K562 (cell line): Measurements from ENCODE around the gene RCC1. TPM values are rescaled to one million over a fixed set of nuclear protein-coding genes. Genes with fewer than 3 reads are reported as not detected.

Source experiments
- ATAC-seq: fragments of 200-7000 bp; cut with Tn5 transposase; 3 replicates; pipeline ENCODE4 v1.9.1; 2020; ENCODE audit warnings: moderate library complexity
- BruUV-seq: library from RNA; stranded (reverse); fragments of 400-500 nt; replicated peaks from 2 replicates; lab custom pipeline; 2021; lab: Mats Ljungman, UMichigan
- CTCF ChIA-PET: fragments of 300-600 bp; formaldehyde crosslinking; extraction: SDS; loops from one replicate; lab custom pipeline; 2021; ENCODE audit warnings: low intra/inter-chr PET ratio; lab: Yijun Ruan, JAX
- POLR2A ChIA-PET: fragments of 300-600, 350-650 bp; sonication (Branson Sonifier 250); formaldehyde crosslinking; extraction: SDS; loops from one replicate; lab custom pipeline; 2021; ENCODE audit warnings: antibody characterized with exemption, inconsistent platforms; lab: Yijun Ruan, JAX
- DNase-seq, 4 experiments: peaks; one replicate each; pipeline versions ENCODE4 v3.0.0 to v3.0.0-alpha.2; 2011 to 2018; ENCODE audit warnings: low spot score in 3 of 4, mixed read lengths in 3 of 4; ENCODE audit errors: extremely low read depth in 1 of 4
- FAIRE-seq: peaks from 2 replicates; lab custom pipeline; 2011; peaks lifted over from hg19 to GRCh38; lab: Jason Lieb, UNC
- H2AFZ ChIP-seq: 2 replicates; pipeline ENCODE4 v1.6.0; 2011; ENCODE audit warnings: low read depth, low read length, control low read depth, inconsistent platforms
- H3K27ac ChIP-seq: fragments of 200-600 bp; 3 replicates; pipeline ENCODE4 v1.8.0; 2011; ENCODE audit warnings: low read depth, mild to moderate bottlenecking, control low read depth, inconsistent platforms, low read length, moderate library complexity, mixed read lengths; ENCODE audit errors: extremely low read depth
- H3K27me3 ChIP-seq, 2 experiments: fragments of 300-600 bp in 1 of 2; 2 replicates in 1 of 2; 3 replicates in 1 of 2; pipeline versions ENCODE4 v1.6.0 to v1.8.0; 2011; ENCODE audit warnings: inconsistent platforms in 2 of 2, low read length in 2 of 2, mild to moderate bottlenecking in 1 of 2, mixed read lengths in 1 of 2, moderate library complexity in 1 of 2; ENCODE audit not compliant: control insufficient read depth in 2 of 2, insufficient read depth in 2 of 2
- H3K36me3 ChIP-seq: fragments of 300-600 bp; 3 replicates; pipeline ENCODE4 v1.8.0; 2011; ENCODE audit warnings: mild to moderate bottlenecking, low read length, inconsistent platforms; ENCODE audit not compliant: control insufficient read depth, insufficient read depth
- H3K4me1 ChIP-seq, 2 experiments: fragments of 200-600 bp in 1 of 2; replicated peaks in 1 of 2; 2 replicates in 1 of 2; 3 replicates in 1 of 2; pipeline versions ENCODE4 v1.5.1 to v1.8.0; 2011; ENCODE audit warnings: inconsistent platforms in 2 of 2, low read length in 2 of 2, mild to moderate bottlenecking in 1 of 2, mixed read lengths in 1 of 2, moderate library complexity in 1 of 2; ENCODE audit not compliant: control insufficient read depth in 2 of 2, insufficient read depth in 2 of 2
- H3K4me2 ChIP-seq: 2 replicates; pipeline ENCODE4 v1.6.1; 2011; ENCODE audit warnings: low read length, control low read depth, inconsistent platforms, mixed read lengths; ENCODE audit not compliant: insufficient read depth
- H3K4me3 ChIP-seq: fragments of 200-600 bp; sonication (generic), shearing (Covaris generic); 2 replicates; pipeline ENCODE4 v1.5.1; 2016; ENCODE audit warnings: control low read depth, inconsistent platforms
- H3K79me2 ChIP-seq: fragments of 200-600 bp; 3 replicates; pipeline ENCODE4 v1.8.0; 2011; ENCODE audit warnings: low read length, inconsistent platforms; ENCODE audit not compliant: control insufficient read depth, insufficient read depth
- H3K9ac ChIP-seq, 2 experiments: 2 replicates each; pipeline versions ENCODE4 v1.6.0 to v1.6.1; 2011; ENCODE audit warnings: low read depth in 2 of 2, low read length in 2 of 2, control low read depth in 1 of 2, inconsistent platforms in 1 of 2, mild to moderate bottlenecking in 1 of 2, mixed read lengths in 1 of 2; ENCODE audit not compliant: insufficient read depth in 1 of 2
- H3K9me1 ChIP-seq: one replicate; pipeline ENCODE4 v1.6.0; 2011; ENCODE audit warnings: inconsistent platforms, mild to moderate bottlenecking, low read length, moderate library complexity; ENCODE audit not compliant: control insufficient read depth, insufficient read depth
- H3K9me3 ChIP-seq: replicated peaks from 2 replicates; pipeline ENCODE4 v1.5.1; 2011; ENCODE audit warnings: low read depth, low read length, inconsistent platforms; ENCODE audit not compliant: control insufficient read depth, insufficient read depth
- H4K20me1 ChIP-seq: replicated peaks from 2 replicates; pipeline ENCODE4 v1.6.1; 2011; ENCODE audit warnings: low read length, inconsistent platforms, mixed read lengths; ENCODE audit not compliant: control insufficient read depth, insufficient read depth
- ASH1L ChIP-seq: fragments of 450-650 bp; IDR thresholded peaks from 2 replicates; pipeline ENCODE4 v1.6.1; 2018; ENCODE audit warnings: borderline replicate concordance, mild to moderate bottlenecking, low read depth; ENCODE audit not compliant: partially characterized antibody
- CBFA2T2 ChIP-seq: fragments of 450-650 bp; conservative IDR thresholded peaks from 2 replicates; pipeline ENCODE4 v1.6.1; 2017; ENCODE audit warnings: mild to moderate bottlenecking
- E2F8 ChIP-seq: fragments of 450-650 bp; IDR thresholded peaks from 2 replicates; pipeline ENCODE4 v1.7.1; 2018; ENCODE audit warnings: mild to moderate bottlenecking, low read depth; ENCODE audit not compliant: partially characterized antibody
- FOSL1 ChIP-seq: fragments of 200-800 bp; sonication (Bioruptor generic); conservative IDR thresholded peaks from 2 replicates; pipeline ENCODE4 v1.6.1; 2016; ENCODE audit warnings: missing genetic modification characterization, missing compliant biosample characterization
- RBM15 ChIP-seq: fragments of 200-400 bp; formaldehyde crosslinking; IDR thresholded peaks from 2 replicates; pipeline ENCODE4 v1.6.1; 2018; ENCODE audit warnings: mild to moderate bottlenecking, low read length, moderate library complexity; ENCODE audit not compliant: insufficient read depth
- RBM17 ChIP-seq: fragments of 200-400 bp; formaldehyde crosslinking; IDR thresholded peaks from 2 replicates; pipeline ENCODE4 v1.6.1; 2017; ENCODE audit warnings: low read depth, mild to moderate bottlenecking, low read length, borderline replicate concordance
- TAF15 ChIP-seq: fragments of 200-400 bp; formaldehyde crosslinking; IDR thresholded peaks from 2 replicates; pipeline ENCODE4 v1.6.1; 2017; ENCODE audit warnings: mild to moderate bottlenecking, low read depth, low read length, moderate library complexity
- XRCC5 ChIP-seq: fragments of 200-400 bp; formaldehyde crosslinking; IDR thresholded peaks from 2 replicates; pipeline ENCODE4 v1.6.1; 2017; ENCODE audit warnings: low read depth, mild to moderate bottlenecking, low read length
- ZNF239 ChIP-seq: fragments of 250-450 bp; sonication (Bioruptor Pico); IDR thresholded peaks from 2 replicates; pipeline ENCODE4 v1.4.0; 2020; ENCODE audit warnings: mild to moderate bottlenecking
- ZNF263 ChIP-seq: sonication (generic); formaldehyde crosslinking; IDR thresholded peaks from 2 replicates; pipeline ENCODE4 v1.8.0; 2022; ENCODE audit warnings: mild to moderate bottlenecking, missing genetic modification reagents, borderline replicate concordance
- WGBS: fragments of 100-300 bp; shearing (Covaris generic); methylation state at CpG from one replicate; pipeline ENCODE4 v1.1.6; 2016; ENCODE audit warnings: low coverage, mixed read lengths; ENCODE audit not compliant: insufficient coverage; ENCODE audit errors: missing lambda C conversion rate; 5-methylcytosine and 5-hydroxymethylcytosine counted together
- in situ Hi-C: fragments of 300-500 bp; cut with MboI; formaldehyde crosslinking; loops from 4 replicates; pipeline ENCODE4 v1.15.0; 2018; ENCODE audit warnings: inconsistent platforms, mixed read lengths
- intact Hi-C: fragments of 100-400 bp; cut with micrococcal nuclease; formaldehyde crosslinking; loops from 2 replicates; pipeline ENCODE4 v1.14.2; 2022
- polyA plus RNA-seq, 8 experiments: library from polyadenylated mRNA; depleted of rRNA in 4 of 8; stranded (reverse) in 5 of 8; unstranded in 3 of 8; fragments of >200 nt; fragmentation: Nextera tagmentation in 2 of 8; fragmentation: Illumina TruSeq in 1 of 8; extraction: Ambion mirVana in 2 of 8; extraction: Trizol in 1 of 8; gene quantifications; 2 replicates each; pipeline versions ENCODE4 v1.2.1 to v1.2.3, GENCODE V29; 2011 to 2014; ENCODE audit warnings: inconsistent platforms in 1 of 8, missing spikeins in 1 of 8
- total RNA-seq, 7 experiments: library from RNA; depleted of rRNA in 6 of 7; stranded (reverse); fragments of >200 nt in 6 of 7; fragmentation: Illumina TruSeq in 2 of 7; extraction: Trizol in 2 of 7; gene quantifications; 2 replicates each; pipeline versions ENCODE4 v1.2.1 to v1.2.3, GENCODE V29; 2011 to 2021; ENCODE audit warnings: low replicate concordance in 1 of 7

Gene RCC1
- total and polyA plus RNA-seq, 9 of the 15 experiments (the other 6 are each of a cell fraction or from before 2014, with no cell fraction given): 16.4 to 202 (median 107) TPM

GRCh38 chr1:28548318-28548717, 42.5 kb downstream of the RCC1 start:
- Histone ChIP-seq H3K9me3 (no peaks in the 10 kb centered on the region), H3K79me2 (peaks cover 4% of the 10 kb centered on the region), H3K27me3 (no peaks in the 10 kb centered on the region), H3K4me2 (no peak overlapping the region), H3K36me3 (no peaks in the 10 kb centered on the region), H3K27ac (no peak overlapping the region), H4K20me1 (no peaks in the 10 kb centered on the region), H3K9ac (no peak overlapping the region), H3K9me1 (no peaks in the 10 kb centered on the region), H3K4me3 (no peak overlapping the region), H3K4me1 (peaks cover 5 to 13% of the 10 kb centered on the region in 2 experiments; a peak in 4 of 5 replicates), H2AFZ (no peak overlapping the region)
- 37% methylated on average over 3 of the region's 3 CpGs for WGBS
- TF ChIP-seq ASH1L (no peak), E2F8 (no peak), ZNF263 (CRISPR knock-in tag) (no peak), TAF15 (no peak), FOSL1 (no peak), ZNF239 (CRISPR knock-in tag) (no peak), RBM17 (no peak), XRCC5 (no peak), CBFA2T2 (no peak), RBM15 (no peak)
- FAIRE-seq (no peak), ATAC-seq (no peak), DNase-seq (no peak)
- intact Hi-C loops: no loop called here
- in situ Hi-C loops: no loop called here
- ChIA-PET CTCF (no interaction called here), POLR2A (interaction anchor here (0.6 to 5.6 kb wide), 4 partner anchors 16 to 41 kb away, joined by 3 to 28 read pairs (median 3); no protein-coding TSS in a partner anchor)
- no TSS peak for BruUV-seq
